Activated CD4-positive, alpha-beta memory T cell treated with anti-CD3 and anti-CD28 coated beads, Interleukin-2, amount 10 ng/mL, durations not matched to agents 7 days and 5 days (primary cell): ENCODE data around the gene CAAP1. TPM values are rescaled to one million over a fixed set of nuclear protein-coding genes. Genes with fewer than 3 reads are reported as not detected.
"Not testable (repeated sequence)": the region's sequence is repeated elsewhere in the genome, so short reads cannot be mapped to it uniquely, and the experiment has no call there.

Experiments
- CTCF ChIA-PET: fragments of 350-600 bp; sonication (Branson Sonifier 250); formaldehyde crosslinking; loops from one replicate; lab custom pipeline; 2021; ENCODE audit warnings: antibody characterized with exemption, inconsistent platforms; lab: Charles Lee
- POLR2A ChIA-PET: fragments of 350-600 bp; sonication (Branson Sonifier 250); formaldehyde crosslinking; loops from one replicate; lab custom pipeline; 2021; ENCODE audit warnings: antibody characterized with exemption; lab: Charles Lee
- DNase-seq: peaks from one replicate; pipeline ENCODE4 v3.0.0-alpha.2; 2020
- H3K27ac Mint-ChIP-seq: one replicate; pipeline ENCODE4 v1.8.0; 2021; ENCODE audit warnings: mild to moderate bottlenecking, mixed read lengths
- H3K27me3 Mint-ChIP-seq: one replicate; pipeline ENCODE4 v1.8.0; 2021; ENCODE audit warnings: mixed read lengths
- H3K36me3 Mint-ChIP-seq: one replicate; pipeline ENCODE4 v1.8.0; 2021; ENCODE audit warnings: low read depth, mixed read lengths
- H3K4me1 Mint-ChIP-seq: one replicate; pipeline ENCODE4 v1.8.0; 2021; ENCODE audit warnings: mixed read lengths
- H3K4me3 Mint-ChIP-seq: one replicate; pipeline ENCODE4 v1.8.0; 2021; ENCODE audit warnings: mild to moderate bottlenecking, mixed read lengths
- H3K9me3 Mint-ChIP-seq: one replicate; pipeline ENCODE4 v1.8.0; 2021; ENCODE audit warnings: mixed read lengths
- total RNA-seq, 2 experiments: library from RNA; stranded (reverse); gene quantifications; one replicate each; pipeline ENCODE4 v1.2.3, GENCODE V29; 2021

CAAP1 gene
- total RNA-seq, 2 experiments from 2014 or later, result 16.6 to 18.1 TPM

DNA sequence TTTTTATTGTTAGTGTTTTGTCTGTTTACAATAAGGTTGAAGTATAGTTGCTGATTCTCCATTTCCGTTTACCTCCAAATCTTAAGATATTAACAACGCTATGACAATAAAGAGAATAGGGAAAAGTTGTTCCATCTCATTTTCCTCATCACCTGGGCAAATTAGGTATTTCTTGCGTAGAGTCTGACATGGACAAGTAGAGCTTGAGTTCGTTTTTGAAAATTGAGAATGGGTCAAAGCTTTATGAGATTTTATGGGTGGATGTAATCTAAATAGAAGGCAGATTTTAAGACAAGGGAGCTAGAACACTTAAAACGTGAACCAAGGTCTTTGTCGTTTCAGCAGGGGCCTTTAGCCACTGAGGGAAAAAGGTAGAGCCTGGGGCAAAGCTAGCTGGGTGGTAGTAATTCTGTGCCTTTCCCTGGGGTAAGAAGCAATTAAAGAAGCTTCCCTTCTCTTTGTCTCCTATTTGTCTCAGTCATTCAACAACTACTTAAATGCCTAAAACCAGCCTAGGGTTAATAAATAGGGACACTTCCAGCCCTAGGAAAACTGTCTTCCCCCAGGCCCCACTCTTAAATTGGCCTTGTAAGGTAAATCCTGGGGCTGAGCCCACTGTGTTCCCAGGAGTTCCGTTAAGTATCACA, 551 bp upstream of the CAAP1 start:
- Mint-ChIP-seq H3K4me3 (peak overlapping the region; percentile 88), H3K4me1 (peaks cover 34% of the 10 kb centered on the region), H3K36me3 (peaks cover 13% of the 10 kb centered on the region), H3K9me3 (peaks cover 5% of the 10 kb centered on the region), H3K27me3 (no peaks in the 10 kb centered on the region), H3K27ac (peak overlapping the region; percentile 99)
- CTCF ChIA-PET, result no interaction called here
- POLR2A ChIA-PET, result interaction anchor here (0.7 to 3.4 kb wide), 8 partner anchors 9 to 62 kb away, joined by 3 to 31 read pairs (median 6); partner anchors contain the start of genes IFT74 and PLAA
- no peak for DNase-seq

DNA sequence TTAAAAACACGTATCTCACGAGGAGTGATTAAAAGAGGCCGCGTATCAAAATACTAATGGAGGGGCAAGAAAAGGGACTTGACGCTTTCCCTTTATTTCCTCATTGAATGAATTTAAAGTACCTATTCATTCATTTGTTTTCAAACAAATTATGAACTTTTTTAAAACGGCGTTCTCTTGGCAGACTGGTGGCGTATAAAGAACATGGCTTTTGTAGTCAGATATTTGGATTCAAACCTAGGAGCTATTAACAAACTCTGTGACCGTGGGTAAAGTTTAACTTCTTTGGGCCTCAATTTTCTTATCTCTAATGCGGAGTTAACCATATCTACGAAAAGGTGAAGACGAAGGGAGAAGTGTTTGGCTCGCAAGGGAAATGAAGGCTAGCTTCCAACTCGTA, 876 bp downstream of the CAAP1 start:
- H3K4me1 Mint-ChIP-seq, result peaks cover 38% of the 10 kb centered on the region
- peak overlapping the region; percentile 99 for H3K27ac Mint-ChIP-seq
- POLR2A ChIA-PET, result interaction anchor here (0.9 to 3.4 kb wide), 9 partner anchors 8 to 64 kb away, joined by 3 to 31 read pairs (median 6); partner anchors contain the start of genes IFT74 and PLAA
- no peak for DNase-seq
- CTCF ChIA-PET, result interaction anchor here (1.0 to 1.1 kb wide), 2 partner anchors 9 to 64 kb away, joined by 3 to 6 read pairs; partner anchors contain the start of gene IFT74
- H3K27me3 Mint-ChIP-seq, result no peaks in the 10 kb centered on the region
- peaks cover 5% of the 10 kb centered on the region for H3K9me3 Mint-ChIP-seq
- peaks cover 16% of the 10 kb centered on the region for H3K36me3 Mint-ChIP-seq
- peak overlapping the region; percentile 88 for H3K4me3 Mint-ChIP-seq

DNA sequence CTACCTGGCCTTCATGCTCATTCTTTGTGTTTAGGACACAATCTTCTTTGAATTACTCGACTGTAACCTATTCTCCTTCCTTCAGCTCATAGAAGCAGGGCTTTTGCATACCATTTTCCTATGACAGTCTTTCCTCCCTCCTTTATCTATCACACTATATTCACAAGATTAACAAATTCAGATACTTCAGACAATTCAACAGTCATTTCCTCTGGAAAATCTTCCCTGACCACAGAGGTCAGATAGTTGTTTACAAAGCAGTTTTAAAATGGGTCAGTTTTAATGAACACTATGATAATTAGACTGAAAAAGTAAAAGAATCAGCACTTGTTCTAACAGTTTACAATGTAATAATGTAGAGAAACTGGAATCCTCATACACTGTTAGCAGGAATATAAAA, 4.3 kb downstream of the CAAP1 start:
- CTCF ChIA-PET, result no interaction called here

DNA sequence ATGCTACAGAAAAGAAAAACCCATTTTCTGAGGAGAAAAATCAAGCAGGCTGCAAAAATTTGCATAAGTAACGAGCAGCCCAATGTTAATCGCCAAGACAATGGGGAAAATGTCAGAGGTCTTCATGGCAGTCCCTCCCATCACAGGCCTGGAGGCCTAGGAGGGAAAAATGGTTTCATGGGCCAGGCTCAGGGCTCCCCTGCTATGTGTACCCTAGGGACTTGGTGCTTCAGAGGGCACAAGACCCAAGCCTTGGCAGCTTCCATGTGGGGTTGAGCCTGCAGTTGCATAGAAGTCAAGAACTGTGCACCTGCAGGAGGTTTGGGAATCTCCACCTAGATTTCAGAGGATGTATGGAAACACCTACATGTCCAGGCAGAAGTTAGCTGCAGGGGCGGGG, 10.4 kb downstream of the CAAP1 start:
- CTCF ChIA-PET, result no interaction called here
- Mint-ChIP-seq H3K27ac (no peak overlapping the region), H3K4me1 (no peaks in the 10 kb centered on the region), H3K36me3 (peaks cover 65% of the 10 kb centered on the region), H3K9me3 (peaks cover 11% of the 10 kb centered on the region), H3K27me3 (no peaks in the 10 kb centered on the region), H3K4me3 (no peak overlapping the region)
- no peak for DNase-seq
- POLR2A ChIA-PET, result interaction anchor here (2.2 kb wide), 1 partner anchor 10 kb away, joined by 8 read pairs; the partner anchor contains the start of gene CAAP1

More for the DNA sequence above, 4.3 kb downstream of the CAAP1 start:
- no peak for DNase-seq
- H3K36me3 Mint-ChIP-seq, result peaks cover 22% of the 10 kb centered on the region
- H3K27me3 Mint-ChIP-seq, result no peaks in the 10 kb centered on the region
- H3K4me3 Mint-ChIP-seq, result no peak overlapping the region
- H3K4me1 Mint-ChIP-seq, result peaks cover 37% of the 10 kb centered on the region
- H3K27ac Mint-ChIP-seq, result no peak overlapping the region
- POLR2A ChIA-PET, result no interaction called here
- H3K9me3 Mint-ChIP-seq, result peaks cover 1% of the 10 kb centered on the region

DNA sequence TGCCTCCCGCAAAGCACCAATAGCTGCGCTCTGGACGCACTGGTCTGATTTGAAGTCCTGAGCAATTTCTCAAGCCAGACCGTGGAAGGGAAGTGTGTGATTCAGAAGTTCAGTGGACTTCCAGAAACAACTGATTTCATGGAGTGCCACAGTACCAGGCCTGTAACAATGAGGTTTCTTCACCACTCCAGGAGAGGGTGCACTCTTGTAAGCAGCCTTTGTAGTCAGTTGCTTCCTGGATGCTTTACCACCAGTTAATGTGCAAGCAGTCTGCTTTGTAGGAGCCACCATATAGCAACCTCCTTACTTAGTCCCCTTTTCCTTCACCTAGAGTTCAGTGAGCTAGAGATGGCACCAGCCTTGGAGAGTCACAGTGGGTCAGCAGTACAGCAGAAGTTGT, 12.3 kb downstream of the CAAP1 start:
- H3K36me3 Mint-ChIP-seq, result peaks cover 63% of the 10 kb centered on the region
- ChIA-PET CTCF (no interaction called here), POLR2A (no interaction called here)
- H3K27me3 Mint-ChIP-seq, result no peaks in the 10 kb centered on the region
- peaks cover 11% of the 10 kb centered on the region for H3K9me3 Mint-ChIP-seq
- no peak overlapping the region for H3K4me3 Mint-ChIP-seq
- no peak for DNase-seq
- no peaks in the 10 kb centered on the region for H3K4me1 Mint-ChIP-seq
- H3K27ac Mint-ChIP-seq, result no peak overlapping the region

DNA sequence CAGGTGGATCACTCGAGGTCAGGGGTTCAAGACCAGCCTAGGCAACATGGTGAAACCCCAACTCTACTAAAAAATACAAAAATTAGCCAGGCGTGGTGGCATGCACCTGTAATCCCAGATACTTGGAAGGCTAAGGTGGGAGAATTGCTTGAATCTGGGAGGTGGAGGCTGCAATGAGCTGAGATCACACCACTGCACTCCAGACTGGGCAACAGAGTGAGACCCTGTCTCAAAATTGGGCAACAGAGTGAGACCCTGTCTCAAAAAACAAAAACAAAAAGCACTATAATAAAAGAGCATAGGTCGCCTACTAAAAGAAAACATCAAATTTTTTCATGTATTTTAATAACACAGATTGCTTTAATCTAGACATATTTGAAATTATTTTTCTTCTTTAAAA, 17.4 kb downstream of the CAAP1 start:
- DNase-seq, H3K9me3 Mint-ChIP-seq, POLR2A ChIA-PET, H3K27me3 Mint-ChIP-seq, H3K27ac Mint-ChIP-seq, CTCF ChIA-PET, H3K4me1 Mint-ChIP-seq, H3K4me3 Mint-ChIP-seq: not testable (repeated sequence)
- peaks cover 23% of the 10 kb centered on the region for H3K36me3 Mint-ChIP-seq

DNA sequence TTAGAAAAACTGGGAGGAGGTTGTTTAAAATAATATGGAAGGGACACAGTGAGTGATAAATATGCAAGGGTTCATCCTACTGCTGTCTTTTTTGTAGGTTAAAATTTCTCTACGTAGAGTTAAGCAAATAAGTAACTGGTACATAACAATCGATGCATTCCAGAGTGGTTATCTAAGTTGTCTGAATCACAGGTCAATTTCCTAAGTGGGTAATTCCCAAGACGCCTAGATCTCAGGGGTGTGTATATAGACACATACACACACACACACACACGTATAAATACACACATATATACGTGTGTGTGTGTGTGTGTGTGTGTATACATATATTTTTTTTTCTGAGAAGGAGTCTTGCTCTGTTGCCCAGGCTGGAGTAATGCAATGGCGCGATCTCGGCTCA, 22.3 kb downstream of the CAAP1 start:
- Mint-ChIP-seq H3K9me3 (no peaks in the 10 kb centered on the region), H3K4me1 (no peaks in the 10 kb centered on the region), H3K4me3 (no peak overlapping the region), H3K27ac (no peak overlapping the region), H3K27me3 (no peaks in the 10 kb centered on the region), H3K36me3 (peaks cover 6% of the 10 kb centered on the region)
- POLR2A ChIA-PET, result interaction anchor here (0.6 kb wide), 1 partner anchor 68 kb away, joined by 3 read pairs; no protein-coding TSS in a partner anchor
- CTCF ChIA-PET, result no interaction called here
- DNase-seq, result no peak

DNA sequence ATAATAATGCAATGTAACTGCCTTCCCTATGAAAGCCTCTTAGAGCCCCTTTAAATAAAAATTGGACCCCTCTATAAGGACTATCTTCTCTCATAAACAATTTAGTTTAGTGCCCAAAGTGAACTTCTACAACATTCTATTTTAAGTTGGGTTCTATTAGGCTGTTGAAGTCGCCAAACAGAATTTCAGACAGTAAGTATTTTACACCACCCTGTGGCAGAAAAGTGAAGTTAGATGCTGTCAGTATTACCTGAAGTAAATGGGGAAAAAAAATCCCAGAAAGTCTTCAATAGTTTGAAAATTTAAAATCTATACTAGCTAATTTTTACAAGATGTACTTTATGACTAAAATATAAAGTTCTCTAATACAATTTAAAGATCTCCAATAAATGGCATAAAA, 29.5 kb downstream of the CAAP1 start:
- CTCF ChIA-PET, result no interaction called here

DNA sequence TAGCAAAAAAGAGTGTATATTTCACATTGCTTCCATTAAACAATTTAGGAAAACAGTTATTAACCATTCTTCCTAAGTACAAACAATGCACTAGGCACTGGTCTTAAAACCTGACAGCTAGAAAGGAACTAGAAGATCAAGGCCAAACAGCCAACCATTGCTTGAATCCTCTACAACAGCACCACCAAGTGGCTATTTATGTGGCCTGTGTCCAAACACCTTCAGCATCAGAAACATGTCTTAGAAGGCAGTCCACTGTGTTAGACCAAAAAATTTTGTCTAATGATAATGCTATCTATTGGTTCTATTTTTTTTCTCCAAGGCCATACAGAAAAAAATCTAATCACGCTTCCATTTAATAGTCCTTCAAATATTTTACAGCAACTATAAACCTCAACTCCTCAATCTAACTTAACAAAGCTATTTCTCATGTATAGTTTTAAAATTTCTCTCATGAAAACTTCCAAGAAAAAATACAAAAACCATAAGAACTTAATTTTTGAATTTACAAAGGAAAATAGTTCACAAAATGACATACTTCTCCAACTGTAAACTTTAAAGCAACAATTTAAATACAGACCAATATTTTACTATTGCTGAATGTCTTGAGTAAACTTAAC, 36.1 kb downstream of the CAAP1 start:
- no peak overlapping the region for H3K27ac Mint-ChIP-seq
- CTCF ChIA-PET, result interaction anchor here (1.3 kb wide), 1 partner anchor 9 kb away, joined by 4 read pairs; no protein-coding TSS in a partner anchor
- POLR2A ChIA-PET, result no interaction called here
- no peaks in the 10 kb centered on the region for H3K9me3 Mint-ChIP-seq
- H3K4me1 Mint-ChIP-seq, result no peaks in the 10 kb centered on the region
- H3K4me3 Mint-ChIP-seq, result no peak overlapping the region
- no peaks in the 10 kb centered on the region for H3K27me3 Mint-ChIP-seq
- H3K36me3 Mint-ChIP-seq, result peaks cover 21% of the 10 kb centered on the region
- peak; percentile 18 for DNase-seq

More for the DNA sequence above, 29.5 kb downstream of the CAAP1 start:
- no peak for DNase-seq
- no peak overlapping the region for H3K4me3 Mint-ChIP-seq
- no peaks in the 10 kb centered on the region for H3K9me3 Mint-ChIP-seq
- peaks cover 8% of the 10 kb centered on the region for H3K36me3 Mint-ChIP-seq
- H3K4me1 Mint-ChIP-seq, result no peaks in the 10 kb centered on the region
- no peaks in the 10 kb centered on the region for H3K27me3 Mint-ChIP-seq
- no peak overlapping the region for H3K27ac Mint-ChIP-seq
- POLR2A ChIA-PET, result no interaction called here

DNA sequence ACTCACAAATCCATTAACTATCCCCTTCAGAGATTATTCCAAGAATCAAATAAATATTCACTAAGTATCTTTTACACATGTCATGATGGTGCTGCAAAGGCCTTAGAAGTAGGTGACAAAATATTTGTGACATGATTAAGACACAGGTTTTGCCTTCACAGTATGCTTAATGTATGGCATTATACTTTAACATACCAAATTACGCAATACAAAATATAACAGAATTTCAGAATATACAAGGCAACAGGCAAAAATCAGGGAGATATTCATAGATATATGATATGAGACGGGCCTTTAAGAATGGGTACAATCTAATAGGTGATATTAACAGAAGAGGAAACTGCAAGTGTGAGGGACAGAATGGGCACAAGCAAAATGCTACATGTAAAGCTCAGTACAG, 41.6 kb downstream of the CAAP1 start:
- no peak for DNase-seq
- H3K9me3 Mint-ChIP-seq, result no peaks in the 10 kb centered on the region
- ChIA-PET CTCF (no interaction called here), POLR2A (no interaction called here)
- H3K4me3 Mint-ChIP-seq, result no peak overlapping the region
- H3K27ac Mint-ChIP-seq, result no peak overlapping the region
- H3K27me3 Mint-ChIP-seq, result no peaks in the 10 kb centered on the region
- no peaks in the 10 kb centered on the region for H3K4me1 Mint-ChIP-seq
- H3K36me3 Mint-ChIP-seq, result peaks cover 19% of the 10 kb centered on the region

DNA sequence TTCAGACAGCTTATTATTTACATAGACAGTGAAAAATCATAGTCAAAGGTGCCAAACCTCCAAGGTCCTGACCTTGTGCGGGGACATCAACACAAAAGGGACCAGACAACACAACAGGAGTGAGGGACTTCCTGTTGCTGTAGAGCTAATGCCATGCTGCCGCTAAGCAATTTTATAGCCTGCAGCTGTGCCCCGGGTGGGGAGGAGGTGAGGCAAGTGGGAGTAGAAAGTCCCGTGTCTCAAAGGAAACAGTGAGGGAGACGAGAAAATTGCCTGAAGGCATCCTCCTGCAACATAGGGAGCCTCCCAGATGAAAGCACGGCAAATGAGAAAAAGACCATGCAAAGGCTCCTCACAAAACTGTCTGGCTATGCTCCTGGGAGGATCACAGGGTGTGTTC, 58.8 kb downstream of the CAAP1 start:
- H3K27me3 Mint-ChIP-seq, result no peaks in the 10 kb centered on the region
- peaks cover 2% of the 10 kb centered on the region for H3K9me3 Mint-ChIP-seq
- no peak overlapping the region for H3K4me3 Mint-ChIP-seq
- ChIA-PET CTCF (no interaction called here), POLR2A (no interaction called here)
- H3K36me3 Mint-ChIP-seq, result peaks cover 13% of the 10 kb centered on the region
- no peak for DNase-seq
- no peak overlapping the region for H3K27ac Mint-ChIP-seq
- H3K4me1 Mint-ChIP-seq, result no peaks in the 10 kb centered on the region

DNA sequence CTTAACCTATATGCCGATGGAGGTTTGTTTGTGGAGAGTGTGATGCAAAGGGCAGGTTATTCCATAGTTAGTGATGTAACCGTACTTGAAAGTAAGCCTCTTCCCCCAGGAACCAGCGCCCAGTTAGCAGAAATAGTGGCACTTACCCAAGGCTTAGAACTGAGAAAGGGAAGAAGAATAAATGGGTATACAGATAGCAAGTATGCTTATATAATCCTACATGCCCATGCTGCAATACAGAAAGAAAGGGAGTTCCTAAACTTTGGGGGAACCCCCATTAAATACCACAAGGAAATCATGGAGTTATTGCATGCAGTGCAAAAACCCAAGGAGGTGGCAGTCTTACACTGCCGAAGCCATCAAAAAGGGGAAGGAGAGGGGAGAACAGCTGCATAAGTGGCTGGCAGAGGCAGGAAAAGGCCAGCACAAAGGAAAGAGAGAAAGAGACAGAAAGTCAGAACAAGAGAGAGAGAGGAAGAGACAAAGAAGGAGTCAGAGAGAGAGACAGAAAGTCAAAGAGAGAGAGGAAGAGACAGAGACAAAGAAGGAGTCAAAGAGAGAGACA, 64.1 kb downstream of the CAAP1 start:
- CTCF ChIA-PET, H3K4me1 Mint-ChIP-seq, H3K27ac Mint-ChIP-seq, H3K4me3 Mint-ChIP-seq, H3K9me3 Mint-ChIP-seq, H3K36me3 Mint-ChIP-seq, DNase-seq, H3K27me3 Mint-ChIP-seq, POLR2A ChIA-PET: not testable (repeated sequence)

DNA sequence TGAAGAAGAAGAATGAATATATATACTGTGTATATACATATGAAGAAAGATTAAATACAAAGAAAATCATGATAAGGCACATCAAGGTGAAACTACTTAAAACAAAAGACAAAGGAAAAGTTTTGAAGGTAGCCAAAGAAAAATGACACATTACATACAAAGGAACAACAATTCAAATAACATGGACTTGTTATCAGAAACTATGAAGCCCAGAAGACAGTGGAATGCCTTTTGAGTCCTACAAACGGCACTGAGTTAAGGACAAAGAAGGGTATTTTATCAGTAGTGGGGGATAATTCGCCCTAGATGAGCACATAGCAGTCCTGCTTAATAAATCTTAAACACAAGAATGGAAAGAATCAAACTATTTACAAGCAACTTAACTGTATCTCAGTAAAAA, 77.8 kb downstream of the CAAP1 start:
- H3K9me3 Mint-ChIP-seq, result no peaks in the 10 kb centered on the region
- no peak overlapping the region for H3K27ac Mint-ChIP-seq
- no peaks in the 10 kb centered on the region for H3K4me1 Mint-ChIP-seq
- DNase-seq, result no peak
- ChIA-PET POLR2A (no interaction called here), CTCF (no interaction called here)
- peaks cover 3% of the 10 kb centered on the region for H3K27me3 Mint-ChIP-seq
- H3K36me3 Mint-ChIP-seq, result no peaks in the 10 kb centered on the region
- H3K4me3 Mint-ChIP-seq, result no peak overlapping the region
